Small intestine (tissue), 7 donors: ENCODE results near the gene EZH2. TPM values are rescaled to one million over a fixed set of nuclear protein-coding genes. Genes with fewer than 3 reads are reported as not detected.

Experiments
- DNase-seq, 2 donors: peaks; one replicate each; pipeline versions ENCODE4 v3.0.0 to v3.0.0-alpha.2; 2013
- FAIRE-seq: peaks from 2 replicates; lab custom pipeline; 2012; peaks lifted over from hg19 to GRCh38; lab: Jason Lieb, UNC
- H3K27ac ChIP-seq, 3 donors: one replicate each; pipeline ENCODE4 v1.5.1; 2013; ENCODE audit warnings: low read length in 2 of 3, mild to moderate bottlenecking in 2 of 3, control low read depth in 1 of 3, inconsistent platforms in 1 of 3, low read depth in 1 of 3, moderate library complexity in 1 of 3
- H3K27me3 ChIP-seq, 3 donors: one replicate each; pipeline ENCODE4 v1.6.1; 2013; ENCODE audit warnings: low read length in 3 of 3, inconsistent platforms in 1 of 3; ENCODE audit not compliant: control insufficient read depth in 3 of 3, insufficient read depth in 3 of 3
- H3K36me3 ChIP-seq, 3 donors: one replicate each; pipeline ENCODE4 v1.6.1; 2013; ENCODE audit warnings: low read length in 3 of 3, inconsistent platforms in 1 of 3, low read depth in 1 of 3, mild to moderate bottlenecking in 1 of 3, moderate library complexity in 1 of 3; ENCODE audit not compliant: control insufficient read depth in 3 of 3, insufficient read depth in 2 of 3
- H3K4me1 ChIP-seq, 3 donors: one replicate each; pipeline ENCODE4 v1.6.1; 2013; ENCODE audit warnings: low read length in 2 of 3, inconsistent platforms in 1 of 3, low read depth in 1 of 3, mild to moderate bottlenecking in 1 of 3, moderate library complexity in 1 of 3; ENCODE audit not compliant: control insufficient read depth in 3 of 3, insufficient read depth in 2 of 3
- H3K4me3 ChIP-seq, 3 donors: one replicate each; pipeline ENCODE4 v1.5.1; 2013; ENCODE audit warnings: low read length in 3 of 3, control low read depth in 1 of 3, inconsistent platforms in 1 of 3, low read depth in 1 of 3, mild to moderate bottlenecking in 1 of 3, moderate library complexity in 1 of 3
- H3K9me3 ChIP-seq, 2 donors: one replicate each; pipeline ENCODE4 v1.6.1; 2013; ENCODE audit warnings: low read depth in 1 of 2, low read length in 1 of 2; ENCODE audit not compliant: control insufficient read depth in 2 of 2, insufficient read depth in 1 of 2
- WGBS, 3 donors: extraction: QIAGEN DNeasy Blood & Tissue Kit; methylation state at CpG; one replicate each; pipeline ENCODE4 v1.1.7; 2013; 5-methylcytosine and 5-hydroxymethylcytosine counted together
- polyA plus RNA-seq, 4 donors: library from polyadenylated mRNA; stranded (reverse) in 3 of 4; unstranded in 1 of 4; fragments of 200-250 nt in 3 of 4; fragments of 120-200 nt in 1 of 4; gene quantifications; one replicate each; pipeline versions ENCODE4 v1.2.1 to v1.2.3, GENCODE V29; 2013
- donor health status: healthy with polysubstance abuse.
- donor health status: control.
- donor health status: control.
- donor health status: Bipolar disorder and iron deficiency.
- donor health status: healthy.

EZH2 gene
- polyA plus RNA-seq, 4 donors = 5.4 to 17.6 (median 10.9) TPM

DNA sequence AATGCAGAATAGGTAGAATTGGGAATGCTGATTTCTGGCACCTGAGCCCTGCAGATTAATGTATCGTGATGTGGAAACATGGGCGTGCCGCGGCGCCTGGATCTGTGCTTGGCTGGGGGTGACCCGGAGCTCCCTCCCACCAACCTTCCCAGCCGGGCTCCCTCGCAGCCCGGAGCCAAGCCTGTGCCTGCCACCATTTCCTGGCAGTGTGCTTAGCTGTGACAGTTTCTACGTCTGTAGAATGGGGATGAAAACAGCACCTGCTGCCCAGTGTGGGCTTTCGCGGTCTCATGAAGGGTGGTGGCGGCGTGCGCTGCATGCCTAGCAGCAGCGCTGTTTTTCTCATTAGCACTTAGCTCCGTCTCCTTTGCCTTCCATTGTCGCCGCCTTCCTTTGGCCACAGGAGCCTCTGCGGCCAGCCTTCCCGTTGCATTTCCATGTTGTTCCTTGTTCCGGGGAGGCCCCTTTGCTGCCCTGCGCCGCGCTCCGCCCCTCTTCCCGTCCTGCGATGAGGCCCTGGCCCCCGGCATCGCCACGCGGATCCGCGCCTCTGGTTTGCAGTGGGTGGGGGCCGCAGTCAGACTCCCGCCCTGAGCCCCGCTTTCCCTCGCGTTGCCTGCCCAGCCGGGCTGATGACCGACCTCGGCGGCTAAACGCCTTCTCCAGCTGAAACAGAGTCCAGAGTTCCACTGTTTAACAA is 101.2 kb downstream of the EZH2 start:
- DNase-seq (no peak), FAIRE-seq (no peak)
- no peaks in the 10 kb centered on the region for H3K9me3 ChIP-seq
- H3K27ac ChIP-seq = no peak overlapping the region
- H3K27me3 ChIP-seq = no peaks in the 10 kb centered on the region
- WGBS, 3 donors = 82 to 83% (median 82%) methylated on average over 44 of the region's 44 CpGs
- peaks cover 9 to 48% (median 12%) of the 10 kb centered on the region in 3 donors for H3K36me3 ChIP-seq
- no peaks in the 10 kb centered on the region for H3K4me1 ChIP-seq
- H3K4me3 ChIP-seq = peak overlapping the region in 1 of 3 donors; percentile 29

DNA sequence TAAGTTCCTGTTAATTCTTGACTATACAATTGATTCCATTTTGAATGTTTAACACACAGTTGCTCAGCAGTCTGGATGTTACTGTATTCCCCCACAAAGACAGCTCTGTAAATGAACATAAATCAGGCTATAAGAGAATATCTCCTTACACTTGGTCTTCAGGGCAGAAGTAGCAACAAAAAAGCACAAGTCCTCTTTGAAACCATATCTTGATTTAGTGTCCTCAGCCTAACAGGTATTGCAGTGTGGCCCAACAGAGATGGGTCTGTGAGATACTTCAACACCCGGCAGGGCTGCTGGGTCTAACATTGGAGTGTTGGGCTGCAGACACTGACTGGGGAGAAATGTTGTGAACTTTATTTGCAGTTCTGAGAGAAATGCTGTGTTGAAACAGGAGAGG is 109.6 kb downstream of the EZH2 start:
- DNase-seq (no peak), FAIRE-seq (no peak)
- Histone ChIP-seq H3K4me1 (no peaks in the 10 kb centered on the region), H3K9me3 (no peaks in the 10 kb centered on the region), H3K27me3 (no peaks in the 10 kb centered on the region), H3K36me3 (peaks cover 4 to 35% (median 8%) of the 10 kb centered on the region in 3 donors), H3K27ac (no peak overlapping the region), H3K4me3 (no peak overlapping the region)
- 90 to 100% (median 100%) methylated on average over 1 of the region's 1 CpG for WGBS, 3 donors

DNA sequence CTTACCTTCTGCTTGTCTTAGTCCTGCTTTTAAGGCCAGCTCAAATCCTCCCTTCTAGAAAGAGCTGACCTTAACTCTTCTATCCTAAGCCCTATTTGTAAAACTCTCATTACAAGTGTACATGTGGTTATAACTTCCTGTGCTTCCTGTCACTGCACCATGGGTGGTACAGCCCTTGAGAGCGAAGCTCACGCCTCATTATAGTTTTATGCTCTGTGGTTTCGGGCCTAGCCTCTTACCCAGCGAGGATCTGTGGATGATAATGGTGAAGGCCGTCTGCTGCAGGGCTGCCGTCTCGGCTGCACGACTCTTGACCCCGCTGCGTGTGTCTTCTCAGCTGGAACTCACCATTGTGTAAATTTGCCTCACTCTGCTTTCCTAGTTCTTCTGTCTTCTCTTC is 110.8 kb downstream of the EZH2 start:
- H3K4me1 ChIP-seq = no peaks in the 10 kb centered on the region
- no peaks in the 10 kb centered on the region for H3K9me3 ChIP-seq
- H3K27me3 ChIP-seq = no peaks in the 10 kb centered on the region
- FAIRE-seq (no peak), DNase-seq (peak in 1 of 2 donors; percentile 38)
- WGBS, 3 donors = 71 to 86% (median 74%) methylated on average over 10 of the region's 10 CpGs
- no peak overlapping the region for H3K27ac ChIP-seq
- H3K4me3 ChIP-seq = no peak overlapping the region
- peaks cover 4 to 33% (median 6%) of the 10 kb centered on the region in 3 donors for H3K36me3 ChIP-seq

DNA sequence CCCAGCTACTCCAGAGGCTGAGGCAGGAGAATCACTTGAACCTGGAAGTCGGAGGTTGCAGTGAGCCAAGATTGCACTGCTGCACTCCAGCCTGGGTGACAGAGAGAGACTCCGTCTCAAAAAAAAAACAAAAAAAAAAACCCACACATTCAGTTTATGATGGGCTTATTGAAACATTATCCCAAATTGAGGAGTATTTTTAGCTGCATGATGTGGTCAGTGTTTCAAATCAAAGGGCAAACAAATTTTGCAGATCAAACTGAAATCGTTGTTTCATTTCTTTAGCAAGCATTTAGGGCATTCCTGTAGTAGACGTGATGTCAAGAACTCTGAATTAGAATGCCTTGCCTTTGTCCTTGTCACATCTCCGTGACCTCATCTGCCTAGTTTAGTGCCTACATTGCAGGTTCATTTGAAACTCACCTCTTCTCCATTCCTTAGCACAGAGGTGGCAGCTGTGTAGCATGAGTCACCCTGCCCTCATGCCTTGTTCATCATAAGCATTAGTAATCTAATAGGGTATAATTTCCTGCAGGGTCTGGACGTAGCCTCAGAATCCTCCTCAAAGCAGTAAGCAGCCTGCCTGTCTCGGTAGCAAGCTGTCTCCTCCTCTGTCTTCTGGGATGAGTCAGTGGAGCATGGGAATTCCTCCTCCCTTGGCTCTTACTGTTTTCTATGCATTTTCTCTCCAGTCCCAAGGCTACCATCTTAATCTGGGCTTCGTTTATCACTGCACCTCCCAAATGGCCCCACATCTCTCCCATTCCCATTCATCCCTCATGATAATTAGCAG is 111.6 kb downstream of the EZH2 start:
- Histone ChIP-seq H3K27me3 (no peaks in the 10 kb centered on the region), H3K9me3 (no peaks in the 10 kb centered on the region), H3K27ac (no peak overlapping the region), H3K4me3 (no peak overlapping the region), H3K4me1 (no peaks in the 10 kb centered on the region), H3K36me3 (peaks cover 4 to 32% (median 13%) of the 10 kb centered on the region in 3 donors)
- DNase-seq (no peak), FAIRE-seq (no peak)
- WGBS, 3 donors = 82 to 90% (median 90%) methylated on average over 8 of the region's 8 CpGs

DNA sequence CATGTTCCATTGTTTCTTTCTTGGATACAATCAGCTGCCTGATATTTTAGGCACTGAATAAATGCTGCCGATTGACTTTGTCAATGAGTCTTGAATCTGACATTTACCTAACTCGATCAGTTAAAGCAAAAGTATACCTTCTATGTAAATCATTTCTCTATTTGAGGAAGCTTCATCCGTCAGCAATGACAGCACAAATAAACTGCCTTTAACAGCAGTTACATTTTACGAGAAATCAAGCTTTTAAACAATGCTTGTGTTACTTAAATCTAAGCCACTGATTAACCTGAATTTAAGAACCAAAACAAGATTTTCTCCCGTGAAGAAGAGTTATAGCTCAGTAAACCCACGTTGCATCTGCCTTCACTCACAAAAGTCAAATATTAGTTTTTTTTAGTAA is 114.1 kb downstream of the EZH2 start:
- DNase-seq (no peak), FAIRE-seq (no peak)
- no peaks in the 10 kb centered on the region for H3K27me3 ChIP-seq
- H3K27ac ChIP-seq = no peak overlapping the region
- 84 to 88% (median 84%) methylated on average over 6 of the region's 6 CpGs for WGBS, 3 donors
- no peak overlapping the region for H3K4me3 ChIP-seq
- peaks cover 5 to 35% (median 16%) of the 10 kb centered on the region in 3 donors for H3K36me3 ChIP-seq
- H3K9me3 ChIP-seq = no peaks in the 10 kb centered on the region
- H3K4me1 ChIP-seq = no peaks in the 10 kb centered on the region

DNA sequence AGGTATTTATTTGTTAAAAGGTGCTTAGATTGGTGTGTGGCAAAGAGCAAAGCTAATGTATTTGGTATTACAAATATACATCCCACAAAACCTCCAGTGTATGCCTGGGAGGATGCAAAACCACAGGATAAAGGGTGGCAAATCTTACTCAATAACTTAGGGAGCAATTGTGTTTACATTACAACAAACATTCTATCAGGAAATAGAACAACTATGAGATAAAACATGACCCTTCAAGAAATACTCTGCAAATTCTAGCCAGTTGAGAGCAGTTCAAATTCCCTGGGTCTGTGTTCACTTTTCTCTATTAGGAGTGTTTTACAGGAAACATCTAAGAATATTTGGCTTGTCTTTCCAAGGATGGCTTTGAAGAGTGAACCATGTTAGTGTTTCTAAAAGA is 120.5 kb downstream of the EZH2 start:
- no peaks in the 10 kb centered on the region for H3K9me3 ChIP-seq
- FAIRE-seq (no peak), DNase-seq (no peak)
- H3K4me1 ChIP-seq = no peaks in the 10 kb centered on the region
- H3K27ac ChIP-seq = no peak overlapping the region
- H3K27me3 ChIP-seq = no peaks in the 10 kb centered on the region
- H3K4me3 ChIP-seq = no peak overlapping the region
- peaks cover 3 to 26% (median 15%) of the 10 kb centered on the region in 3 donors for H3K36me3 ChIP-seq

DNA sequence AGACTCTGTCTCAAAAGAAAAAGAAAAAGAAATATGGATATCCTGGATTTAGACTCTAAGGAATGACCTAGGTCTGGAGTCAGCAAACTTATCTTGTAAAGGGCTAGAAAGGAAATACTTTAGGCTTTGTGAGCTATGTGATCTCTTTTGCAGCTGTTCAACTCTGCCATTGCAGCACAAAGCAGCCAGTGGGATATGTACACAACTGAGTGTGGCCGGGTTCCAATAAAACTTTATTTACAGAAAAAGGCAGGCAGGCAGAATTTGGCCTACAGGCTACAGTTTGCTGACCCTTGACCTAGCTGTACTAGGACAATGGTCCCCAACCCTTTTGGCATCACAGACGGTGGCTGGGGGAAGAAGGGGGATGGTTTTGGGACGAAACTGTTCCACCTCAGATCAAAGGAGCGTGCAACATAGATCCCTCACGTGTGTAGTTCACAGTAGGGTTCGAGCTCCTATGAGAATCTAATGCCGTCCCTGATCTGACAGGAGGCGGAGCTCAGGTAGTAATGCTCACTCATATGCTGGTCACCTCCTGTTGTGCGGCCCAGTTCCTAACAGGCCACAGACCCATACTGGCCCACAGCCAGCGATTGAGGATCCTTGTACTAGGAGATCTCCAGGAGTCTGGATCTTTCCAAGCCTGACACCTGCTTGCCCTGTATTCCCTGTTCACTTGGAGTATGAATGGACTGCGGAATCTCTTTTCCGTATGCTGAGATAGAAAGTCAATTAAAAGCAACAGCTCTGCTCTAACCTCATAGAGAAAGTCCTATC is 122.4 kb downstream of the EZH2 start:
- FAIRE-seq (no peak), DNase-seq (no peak)
- Histone ChIP-seq H3K4me1 (no peaks in the 10 kb centered on the region), H3K36me3 (peaks cover 3 to 33% (median 12%) of the 10 kb centered on the region in 3 donors), H3K9me3 (no peaks in the 10 kb centered on the region), H3K27me3 (no peaks in the 10 kb centered on the region), H3K27ac (no peak overlapping the region), H3K4me3 (no peak overlapping the region)
- WGBS, 3 donors = 95 to 98% (median 97%) methylated on average over 12 of the region's 12 CpGs
